H1 (cell line): ENCODE measurements around the gene AIG1.

Source experiments
- BRCA1 ChIP-seq: IDR thresholded peaks from 2 replicates; pipeline ENCODE4 v1.6.1; 2012; ENCODE audit warnings: low read depth, low read length, improper control_type of control experiment
- CTCF ChIP-seq, 3 experiments: IDR thresholded peaks; 1 replicate in 2 of 3; 2 replicates in 1 of 3; pipeline versions ENCODE4 v1.5.1 to v1.6.1; 2011; ENCODE audit warnings: low read length in 3 of 3, mild to moderate bottlenecking in 3 of 3, inconsistent platforms in 2 of 3, low read depth in 1 of 3, moderate library complexity in 1 of 3; ENCODE audit not compliant: insufficient read depth in 1 of 3; ENCODE audit errors: control extremely low read depth in 1 of 3
- E2F6 ChIP-seq: IDR thresholded peaks from 2 replicates; pipeline ENCODE4 v1.6.1; 2012; ENCODE audit warnings: inconsistent platforms
- POLR2A ChIP-seq, 2 experiments: IDR thresholded peaks; 1 replicate in 1 of 2; 2 replicates in 1 of 2; pipeline ENCODE4 v1.6.1; 2011; ENCODE audit warnings: low read depth in 2 of 2, low read length in 2 of 2, mild to moderate bottlenecking in 2 of 2; ENCODE audit errors: control extremely low read depth in 1 of 2
- SP1 ChIP-seq: IDR thresholded peaks from 2 replicates; pipeline ENCODE4 v1.6.1; 2011; ENCODE audit warnings: low read depth, low read length
- SRF ChIP-seq: IDR thresholded peaks from 2 replicates; pipeline ENCODE4 v1.6.1; 2011; ENCODE audit warnings: mild to moderate bottlenecking, low read depth, low read length, moderate library complexity
- TAF1 ChIP-seq: IDR thresholded peaks from 2 replicates; pipeline ENCODE4 v1.6.1; 2011; ENCODE audit warnings: mild to moderate bottlenecking, low read depth, low read length

GRCh38 chr6:143232849-143233248, 172.2 kb downstream of the AIG1 start:
- TF ChIP-seq POLR2A (IDR thresholded peaks at IDR 0.05; ENCODE audit: control extremely low read depth in 1 of 2, low read depth in 2 of 2, low read length in 2 of 2) (no peak), BRCA1 (no peak), CTCF (IDR thresholded peaks at IDR 0.05; ENCODE audit: control extremely low read depth in 1 of 3, insufficient read depth in 1 of 3, low read depth in 1 of 3, low read length in 3 of 3) (peak; percentile 75 to 86 (median 82)), TAF1 (no peak), E2F6 (no peak), SRF (no peak), SP1 (no peak)
